Epithelial cell of esophagus (primary cell): Measurements from ENCODE around the gene MAN1C1.

Experiments
- DNase-seq: peaks from one replicate; pipeline ENCODE4 v3.0.0; 2010; ENCODE audit warnings: low read depth
- H3K4me3 ChIP-seq: 2 replicates; pipeline ENCODE4 v1.5.1; 2011; ENCODE audit warnings: mild to moderate bottlenecking, low read length, control low read depth
- CTCF ChIP-seq: IDR thresholded peaks from 2 replicates; pipeline ENCODE4 v1.5.1; 2011; ENCODE audit warnings: low read depth, mild to moderate bottlenecking, low read length, control low read depth, inconsistent platforms; ENCODE audit not compliant: insufficient read depth; ENCODE audit errors: missing control alignments

The MAN1C1 gene

GRCh38 chr1:25645637-25646400 is 29.2 kb downstream of the MAN1C1 start:
- no peak for DNase-seq
- TF ChIP-seq CTCF: no peak
- no peak overlapping the region for H3K4me3 ChIP-seq

GRCh38 chr1:25647106-25647505 is 30.5 kb downstream of the MAN1C1 start:
- TF ChIP-seq CTCF: no peak
- no peak overlapping the region for H3K4me3 ChIP-seq
- no peak for DNase-seq

DNA sequence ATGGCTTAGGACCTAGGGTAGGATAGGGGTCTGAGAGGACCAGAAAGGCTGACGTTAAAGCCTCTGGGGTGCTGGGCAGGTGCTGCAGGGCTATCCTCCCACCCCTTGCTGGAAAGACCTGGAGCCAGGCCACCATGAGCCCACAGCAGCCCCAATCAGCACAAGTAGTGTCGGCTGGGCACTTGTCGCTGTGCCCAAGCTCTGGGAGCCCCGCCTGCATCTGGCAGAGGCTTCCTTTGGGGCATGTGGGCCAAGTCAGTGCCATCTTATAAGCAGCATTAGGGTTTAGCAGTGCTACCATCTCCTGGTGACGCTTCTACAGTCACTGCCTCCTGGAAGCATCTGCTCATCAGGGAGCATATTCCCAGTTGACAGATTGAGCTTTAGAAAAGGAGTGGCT is 31.3 kb downstream of the MAN1C1 start:
- no peak overlapping the region for H3K4me3 ChIP-seq
- DNase-seq: no peak
- no peak for TF ChIP-seq CTCF

DNA sequence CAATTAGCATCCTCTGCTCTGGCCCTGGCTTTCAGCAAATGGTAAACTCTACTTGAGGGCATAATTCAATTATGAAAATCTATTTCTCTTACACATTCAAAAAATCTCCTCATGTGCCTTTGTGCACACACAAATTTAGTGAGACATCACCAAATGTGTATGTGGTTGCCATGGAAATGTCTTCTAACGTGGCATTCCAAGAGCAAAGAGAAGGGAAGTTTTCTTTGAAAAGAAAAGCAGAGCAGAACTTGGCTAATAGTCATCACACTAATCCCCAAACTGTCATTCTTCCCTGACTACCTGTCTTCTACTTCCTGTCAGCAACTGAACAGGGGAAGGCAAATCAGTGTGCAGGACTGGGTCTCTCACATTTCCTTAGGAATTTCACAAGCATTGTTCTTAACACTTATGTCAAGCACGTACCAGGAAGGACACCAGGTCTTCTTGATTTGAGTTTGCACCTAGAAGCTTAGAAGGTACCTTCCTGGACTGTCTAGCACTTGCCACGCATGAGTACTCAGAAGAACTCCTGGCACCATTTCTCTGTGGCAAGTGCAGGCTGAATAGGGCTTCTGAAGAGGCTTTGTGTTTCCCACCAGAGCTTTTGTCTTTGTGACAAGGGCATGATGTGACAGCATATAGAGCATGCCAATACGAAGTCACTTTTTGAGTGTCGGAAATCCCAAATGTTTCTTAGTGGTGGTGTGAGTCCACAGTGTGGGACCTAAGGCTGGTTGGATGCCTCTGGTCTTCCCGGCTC is 32.3 kb downstream of the MAN1C1 start:
- no peak for TF ChIP-seq CTCF
- H3K4me3 ChIP-seq: no peak overlapping the region
- DNase-seq: peak; percentile 34

DNA sequence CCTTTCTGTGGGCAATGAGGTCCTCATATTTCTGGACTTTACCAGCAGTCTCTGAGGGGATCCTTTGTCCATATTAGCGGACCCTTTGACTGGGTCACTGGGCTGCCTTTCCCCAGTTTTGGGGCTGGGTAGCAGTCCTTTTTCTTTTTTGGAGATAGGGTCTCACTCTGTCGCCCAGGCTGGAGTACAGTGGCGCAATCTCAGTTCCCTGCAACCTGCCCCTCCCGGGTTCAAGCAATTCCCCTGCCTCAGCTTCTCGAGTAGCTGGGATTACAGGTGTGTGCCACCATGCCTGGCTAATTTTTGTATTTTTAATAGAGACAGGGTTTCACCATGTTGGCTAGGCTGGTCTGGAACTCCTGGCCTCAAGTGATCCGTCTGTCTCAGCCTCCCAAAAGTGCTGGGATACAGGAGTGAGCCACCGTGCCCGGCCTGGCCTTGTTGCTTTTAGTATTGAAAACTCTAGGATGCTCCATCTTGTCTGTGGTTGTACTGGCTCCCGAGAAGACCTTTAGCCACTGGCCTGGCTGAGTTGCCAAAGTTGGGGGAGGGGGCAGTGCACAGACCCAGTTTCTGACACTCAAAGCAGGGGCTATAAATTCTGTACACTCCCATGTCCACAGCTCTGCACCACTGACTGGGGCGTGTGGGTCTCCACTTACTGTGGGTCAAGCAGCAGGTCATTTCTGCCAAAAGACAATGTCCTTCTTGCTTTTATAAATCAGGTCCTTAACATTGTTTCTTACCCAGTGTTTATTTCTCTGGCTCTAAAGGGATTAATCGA is 33.1 kb downstream of the MAN1C1 start:
- TF ChIP-seq CTCF: no peak
- no peak for DNase-seq
- no peak overlapping the region for H3K4me3 ChIP-seq

DNA sequence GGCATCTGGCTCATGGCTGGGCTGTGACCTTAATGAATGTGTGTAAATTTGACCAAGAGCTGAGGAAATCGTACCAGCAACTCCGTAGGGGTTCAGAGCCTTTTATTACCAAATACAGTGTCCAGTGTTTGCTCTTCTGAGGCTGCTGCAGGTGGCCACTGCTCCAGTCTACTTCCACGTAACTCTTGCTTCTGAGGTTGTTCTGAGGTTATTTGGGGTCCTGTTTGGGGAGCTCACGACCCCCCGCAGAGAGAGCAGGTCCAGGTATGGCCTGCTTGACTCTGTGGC is 33.6 kb downstream of the MAN1C1 start:
- no peak overlapping the region for H3K4me3 ChIP-seq
- TF ChIP-seq CTCF: no peak
- DNase-seq: no peak
